GM10847 (cell line): Measurements from ENCODE around the gene ZFAND6.

Experiments
- POLR2A ChIP-seq: IDR thresholded peaks from 2 replicates; pipeline ENCODE4 v1.6.1; 2011; ENCODE audit not compliant: insufficient read length; ENCODE audit errors: extremely low read depth

ZFAND6 gene

GRCh38 chr15:80049046-80049445, 10.4 kb upstream of the ZFAND6 start:
- TF ChIP-seq POLR2A, result no peak

- TF ChIP-seq POLR2A, result no peak
Observed at GRCh38 chr15:80052597-80053304, 6.7 kb upstream of the ZFAND6 start.

GRCh38 chr15:80055933-80056332, 3.5 kb upstream of the ZFAND6 start:
- TF ChIP-seq POLR2A, result no peak

- no peak for TF ChIP-seq POLR2A
Observed at GRCh38 chr15:80058044-80058443, 1.4 kb upstream of the ZFAND6 start.

- TF ChIP-seq POLR2A, result peak; percentile 46
Observed at GRCh38 chr15:80059786-80060355, 395 bp downstream of the ZFAND6 start.

- TF ChIP-seq POLR2A, result no peak
Observed at GRCh38 chr15:80060356-80061006, 1.0 kb downstream of the ZFAND6 start.

GRCh38 chr15:80061582-80061981, 2.1 kb downstream of the ZFAND6 start:
- TF ChIP-seq POLR2A, result no peak

GRCh38 chr15:80066912-80067311, 7.4 kb downstream of the ZFAND6 start:
- no peak for TF ChIP-seq POLR2A

GRCh38 chr15:80068578-80068977, 9.1 kb downstream of the ZFAND6 start:
- no peak for TF ChIP-seq POLR2A

- TF ChIP-seq POLR2A, result no peak
Observed at GRCh38 chr15:80070840-80071239, 11.4 kb downstream of the ZFAND6 start.

- TF ChIP-seq POLR2A, result no peak
Observed at GRCh38 chr15:80071652-80072051, 12.2 kb downstream of the ZFAND6 start.

GRCh38 chr15:80072285-80072994, 13.0 kb downstream of the ZFAND6 start:
- TF ChIP-seq POLR2A, result no peak

GRCh38 chr15:80073197-80073596, 13.7 kb downstream of the ZFAND6 start:
- no peak for TF ChIP-seq POLR2A

GRCh38 chr15:80076321-80077318, 17.1 kb downstream of the ZFAND6 start:
- TF ChIP-seq POLR2A, result no peak

- no peak for TF ChIP-seq POLR2A
Observed at GRCh38 chr15:80081390-80081789, 21.9 kb downstream of the ZFAND6 start.
